Measurements from ENCODE around the gene IL20RB.

The IL20RB gene

GRCh38 chr3:137020315-137020714 lies 62.5 kb downstream of the IL20RB start:
- no peak for DNase-seq (ENCODE audit: low spot score)
- in situ Hi-C loops (cut with MboI; ENCODE audit: low pct_unique_long_range_greater_than_20kb, low sequenced_read_pairs, unreplicated experiment), result loop anchor here (5.0 to 25.0 kb wide), 3 partner anchors 263 to 946 kb away; no protein-coding TSS in a partner anchor
- TF ChIP-seq, protein P1, sequence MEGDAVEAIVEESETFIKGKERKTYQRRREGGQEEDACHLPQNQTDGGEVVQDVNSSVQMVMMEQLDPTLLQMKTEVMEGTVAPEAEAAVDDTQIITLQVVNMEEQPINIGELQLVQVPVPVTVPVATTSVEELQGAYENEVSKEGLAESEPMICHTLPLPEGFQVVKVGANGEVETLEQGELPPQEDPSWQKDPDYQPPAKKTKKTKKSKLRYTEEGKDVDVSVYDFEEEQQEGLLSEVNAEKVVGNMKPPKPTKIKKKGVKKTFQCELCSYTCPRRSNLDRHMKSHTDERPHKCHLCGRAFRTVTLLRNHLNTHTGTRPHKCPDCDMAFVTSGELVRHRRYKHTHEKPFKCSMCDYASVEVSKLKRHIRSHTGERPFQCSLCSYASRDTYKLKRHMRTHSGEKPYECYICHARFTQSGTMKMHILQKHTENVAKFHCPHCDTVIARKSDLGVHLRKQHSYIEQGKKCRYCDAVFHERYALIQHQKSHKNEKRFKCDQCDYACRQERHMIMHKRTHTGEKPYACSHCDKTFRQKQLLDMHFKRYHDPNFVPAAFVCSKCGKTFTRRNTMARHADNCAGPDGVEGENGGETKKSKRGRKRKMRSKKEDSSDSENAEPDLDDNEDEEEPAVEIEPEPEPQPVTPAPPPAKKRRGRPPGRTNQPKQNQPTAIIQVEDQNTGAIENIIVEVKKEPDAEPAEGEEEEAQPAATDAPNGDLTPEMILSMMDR (IDR thresholded peaks at IDR 0.05; ENCODE audit: extremely low read depth, insufficient read depth, missing control alignments), result no peak

GRCh38 chr3:137020888-137021287 lies 63.1 kb downstream of the IL20RB start:
- TF ChIP-seq, protein P1 (IDR thresholded peaks at IDR 0.05; ENCODE audit: extremely low read depth, insufficient read depth, missing control alignments), result no peak
- DNase-seq (ENCODE audit: low spot score), result no peak
- in situ Hi-C loops (cut with MboI; ENCODE audit: low pct_unique_long_range_greater_than_20kb, low sequenced_read_pairs, unreplicated experiment), result loop anchor here (5.0 to 25.0 kb wide), 3 partner anchors 264 to 946 kb away; no protein-coding TSS in a partner anchor

DNA sequence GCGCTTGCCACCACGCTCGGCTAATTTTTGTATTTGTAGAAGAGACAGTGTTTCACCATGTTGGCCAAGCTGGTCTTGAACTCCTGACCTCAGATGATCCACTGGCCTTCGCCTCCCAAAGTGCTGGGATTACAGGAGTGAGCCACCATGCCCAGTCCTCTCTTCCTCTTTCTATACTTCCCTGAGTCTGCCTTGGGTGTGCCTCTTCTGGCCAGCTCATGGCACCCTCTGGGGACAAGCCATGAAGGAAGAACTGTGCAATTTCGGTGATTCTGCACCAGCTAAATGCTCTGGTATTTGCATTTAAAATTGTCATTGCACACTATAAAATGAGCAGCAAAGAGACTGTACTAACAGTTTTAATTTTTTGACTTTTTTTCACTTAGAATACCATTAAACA lies 66.6 kb downstream of the IL20RB start:
- TF ChIP-seq, protein P1 (IDR thresholded peaks at IDR 0.05; ENCODE audit: extremely low read depth, insufficient read depth, missing control alignments), result no peak
- DNase-seq (ENCODE audit: low spot score), result no peak
- in situ Hi-C loops (cut with MboI; ENCODE audit: low pct_unique_long_range_greater_than_20kb, low sequenced_read_pairs, unreplicated experiment), result loop anchor here (5.0 to 25.0 kb wide), 3 partner anchors 267 to 950 kb away; no protein-coding TSS in a partner anchor

DNA sequence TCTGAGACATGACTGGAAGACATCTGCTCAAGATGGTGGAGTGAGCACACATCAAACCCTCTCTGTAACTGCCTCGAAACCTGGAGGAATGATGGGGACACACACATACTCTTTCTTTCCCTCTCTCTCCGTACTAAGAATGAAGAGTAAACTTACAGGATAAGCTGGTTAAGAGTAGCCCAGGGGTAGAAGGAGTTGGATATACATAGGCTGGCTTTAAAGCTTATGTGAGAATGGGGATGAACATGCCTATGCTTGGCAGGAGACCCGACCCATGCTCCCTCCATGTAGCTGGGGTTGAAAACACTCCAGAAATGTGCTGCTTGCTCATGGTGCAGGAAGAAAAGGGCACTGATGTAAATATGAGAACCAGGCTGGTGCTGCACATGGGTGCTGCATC lies 68.9 kb downstream of the IL20RB start:
- in situ Hi-C loops (cut with MboI; ENCODE audit: low pct_unique_long_range_greater_than_20kb, low sequenced_read_pairs, unreplicated experiment), result loop anchor here (10.0 kb wide), 1 partner anchor 952 kb away; no protein-coding TSS in a partner anchor
- no peak for DNase-seq (ENCODE audit: low spot score)
- TF ChIP-seq, protein P1 (IDR thresholded peaks at IDR 0.05; ENCODE audit: extremely low read depth, insufficient read depth, missing control alignments), result no peak

- in situ Hi-C loops (cut with MboI; ENCODE audit: low pct_unique_long_range_greater_than_20kb, low sequenced_read_pairs, unreplicated experiment), result no loop called here
- TF ChIP-seq, protein P1 (IDR thresholded peaks at IDR 0.05; ENCODE audit: extremely low read depth, insufficient read depth, missing control alignments), result peak; percentile 95
Measured at GRCh38 chr3:137032465-137033120, 74.8 kb downstream of the IL20RB start.

DNA sequence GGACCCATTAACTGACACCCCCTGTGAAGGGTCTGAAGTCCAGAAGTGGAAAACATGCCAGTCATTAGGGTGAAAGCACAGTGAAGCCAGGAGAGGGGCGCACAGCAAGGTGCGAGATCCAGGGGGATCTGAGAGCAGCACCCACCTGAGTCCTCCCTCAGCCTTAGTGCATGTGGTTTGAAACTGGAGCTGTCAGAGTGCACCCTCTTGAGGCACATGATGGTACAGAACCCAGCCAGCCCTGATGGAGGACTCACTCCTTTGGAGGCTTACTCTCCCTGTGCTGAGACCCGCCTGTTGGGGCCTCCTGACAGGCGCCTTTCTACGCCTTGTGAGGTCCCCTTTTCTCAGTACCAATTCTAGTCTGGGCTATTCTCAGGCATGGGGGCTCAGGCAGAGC lies 77.8 kb downstream of the IL20RB start:
- in situ Hi-C loops (cut with MboI; ENCODE audit: low pct_unique_long_range_greater_than_20kb, low sequenced_read_pairs, unreplicated experiment), result no loop called here
- TF ChIP-seq, protein P1 (IDR thresholded peaks at IDR 0.05; ENCODE audit: extremely low read depth, insufficient read depth, missing control alignments), result peak; percentile 27

More at GRCh38 chr3:137032465-137033120, 74.8 kb downstream of the IL20RB start:
- DNase-seq (ENCODE audit: low spot score), result peak; percentile 81

More for the DNA sequence above, 77.8 kb downstream of the IL20RB start:
- peak; percentile 28 for DNase-seq (ENCODE audit: low spot score)

Measured in GM13977 (cell line).